NCI-H1417 (cell line): ENCODE data around the gene FAM111A.

ENCODE experiments used
- DNase-seq, 3 experiments: peaks; one replicate each; lab custom pipeline; 2025; lab: John Stamatoyannopoulos, UW

Gene FAM111A

GRCh38 chr11:59141673-59142460 is 789 bp upstream of the FAM111A start:
- no peak for DNase-seq

- peak in 1 of 3 experiments; percentile 55 for DNase-seq
These were observed 1.4 kb downstream of the FAM111A start for GRCh38 chr11:59144096-59144495.

GRCh38 chr11:59144579-59145345 is 2.1 kb downstream of the FAM111A start:
- DNase-seq, result peak; percentile 90 to 99 (median 97)

DNA sequence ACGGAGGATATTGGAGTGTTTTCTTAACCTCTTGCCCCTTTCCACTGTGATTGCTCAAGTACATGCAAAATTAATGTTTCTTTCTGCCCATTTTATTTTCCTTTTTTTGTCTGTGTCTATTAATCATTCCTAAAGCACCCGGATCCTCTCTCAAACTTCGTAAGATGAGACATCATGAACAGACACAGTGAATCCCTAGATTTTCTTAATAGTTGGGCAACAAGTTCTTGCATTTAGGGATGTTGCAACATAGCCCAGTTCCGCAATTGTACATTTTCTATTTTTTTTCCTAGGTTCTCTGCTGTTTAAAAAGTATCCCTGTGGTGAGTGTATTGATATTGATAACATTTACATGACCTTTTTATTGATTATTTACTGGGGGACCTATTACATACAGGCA is 2.9 kb downstream of the FAM111A start:
- DNase-seq, result peak in 1 of 3 experiments; percentile 57

GRCh38 chr11:59151761-59152160 is 9.1 kb downstream of the FAM111A start:
- DNase-seq, result no peak

- DNase-seq, result no peak
These were observed 9.8 kb downstream of the FAM111A start for GRCh38 chr11:59152312-59152951.

DNA sequence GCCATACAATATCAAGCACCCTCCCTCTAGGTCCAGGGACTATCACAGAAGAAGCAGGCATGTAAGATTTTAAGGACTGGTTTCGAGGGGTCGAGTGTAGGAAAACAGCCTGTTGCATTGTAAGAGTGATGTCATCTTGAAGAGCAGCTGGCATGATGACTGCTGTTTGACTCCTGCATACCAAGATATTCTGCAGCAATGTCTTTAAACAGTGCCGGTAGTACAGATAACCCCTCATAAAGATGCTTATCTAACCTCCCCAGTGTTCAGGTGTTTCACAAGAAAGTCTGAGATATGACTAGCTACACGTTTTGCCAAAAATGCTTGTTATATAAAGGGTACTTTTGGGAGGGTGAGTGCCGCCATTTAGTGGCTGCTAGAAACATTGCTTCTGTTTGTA is 12.0 kb downstream of the FAM111A start:
- no peak for DNase-seq

DNA sequence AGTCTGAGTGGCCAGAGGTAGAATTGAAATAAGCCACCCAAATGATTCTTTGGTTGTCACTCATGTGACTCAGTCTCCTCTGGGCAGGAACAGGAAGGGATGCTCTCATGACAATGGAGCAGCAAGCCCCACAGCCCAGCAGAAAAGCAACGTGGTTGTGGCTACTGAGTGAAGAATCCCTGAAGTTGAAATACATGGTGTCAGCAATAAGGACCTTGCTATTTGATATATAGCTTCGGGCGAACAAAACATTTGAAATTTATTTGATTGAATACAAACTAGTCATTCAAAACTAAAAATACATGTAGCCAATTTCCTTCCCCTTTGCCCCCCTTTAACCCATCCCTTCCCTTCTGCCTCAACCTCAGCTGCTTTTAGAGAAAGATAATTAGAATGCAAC is 14.8 kb downstream of the FAM111A start:
- no peak for DNase-seq

GRCh38 chr11:59158206-59159068 is 15.8 kb downstream of the FAM111A start:
- DNase-seq, result peak; percentile 62 to 88 (median 73)

GRCh38 chr11:59164028-59164427 is 21.4 kb downstream of the FAM111A start:
- no peak for DNase-seq

DNA sequence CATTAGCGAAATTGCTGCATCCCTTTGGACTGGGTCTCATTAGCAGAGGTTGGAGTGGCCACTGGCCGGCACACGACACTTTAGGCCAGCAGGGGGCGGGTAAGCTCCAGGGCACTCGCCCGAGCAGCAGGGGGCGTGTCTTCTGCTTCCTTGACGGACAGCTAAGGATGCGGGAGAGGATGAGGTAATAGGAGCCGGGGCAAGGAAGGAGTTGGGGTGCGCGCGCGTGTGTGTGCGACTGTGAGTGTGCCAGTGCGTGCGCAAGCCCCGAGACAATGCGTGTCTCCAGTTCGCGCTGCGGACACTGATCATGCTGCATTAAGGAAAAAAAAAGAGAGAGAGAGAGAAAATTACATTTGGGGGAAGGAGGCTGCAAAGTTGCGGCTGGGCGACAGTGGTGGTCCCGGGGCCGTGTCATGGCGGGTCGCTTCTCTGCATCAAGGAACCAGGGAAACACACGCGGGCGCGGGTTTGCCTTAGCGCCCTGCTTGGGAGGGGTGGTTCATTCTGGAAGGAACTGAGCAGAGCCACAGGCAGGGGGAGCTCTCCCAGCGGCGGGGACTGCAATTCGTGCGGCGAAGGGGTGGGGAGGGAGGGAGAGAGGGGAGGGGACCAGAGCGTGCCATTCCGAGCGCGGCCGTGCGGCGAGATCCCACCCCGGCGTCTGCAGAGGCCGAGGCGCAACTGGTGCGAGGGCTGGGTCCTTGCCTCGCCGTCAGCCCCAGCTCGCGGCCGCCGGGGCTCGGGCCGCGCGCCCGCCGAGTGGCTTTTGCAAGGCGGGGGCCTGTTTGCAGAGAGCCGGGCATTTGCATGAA is 29.1 kb downstream of the FAM111A start, which contains the start of gene DTX4:
TSS of gene DTX4 (plus strand) at position 625 of the 815 bp plus-strand sequence. CDS start 464 bp downstream, outside the sequence.
- DNase-seq, result peak; percentile 88 to 95 (median 91)

GRCh38 chr11:59172345-59173079 is 29.9 kb downstream of the FAM111A start:
- DNase-seq, result peak in 2 of 3 experiments; percentile 54 to 62

DNA sequence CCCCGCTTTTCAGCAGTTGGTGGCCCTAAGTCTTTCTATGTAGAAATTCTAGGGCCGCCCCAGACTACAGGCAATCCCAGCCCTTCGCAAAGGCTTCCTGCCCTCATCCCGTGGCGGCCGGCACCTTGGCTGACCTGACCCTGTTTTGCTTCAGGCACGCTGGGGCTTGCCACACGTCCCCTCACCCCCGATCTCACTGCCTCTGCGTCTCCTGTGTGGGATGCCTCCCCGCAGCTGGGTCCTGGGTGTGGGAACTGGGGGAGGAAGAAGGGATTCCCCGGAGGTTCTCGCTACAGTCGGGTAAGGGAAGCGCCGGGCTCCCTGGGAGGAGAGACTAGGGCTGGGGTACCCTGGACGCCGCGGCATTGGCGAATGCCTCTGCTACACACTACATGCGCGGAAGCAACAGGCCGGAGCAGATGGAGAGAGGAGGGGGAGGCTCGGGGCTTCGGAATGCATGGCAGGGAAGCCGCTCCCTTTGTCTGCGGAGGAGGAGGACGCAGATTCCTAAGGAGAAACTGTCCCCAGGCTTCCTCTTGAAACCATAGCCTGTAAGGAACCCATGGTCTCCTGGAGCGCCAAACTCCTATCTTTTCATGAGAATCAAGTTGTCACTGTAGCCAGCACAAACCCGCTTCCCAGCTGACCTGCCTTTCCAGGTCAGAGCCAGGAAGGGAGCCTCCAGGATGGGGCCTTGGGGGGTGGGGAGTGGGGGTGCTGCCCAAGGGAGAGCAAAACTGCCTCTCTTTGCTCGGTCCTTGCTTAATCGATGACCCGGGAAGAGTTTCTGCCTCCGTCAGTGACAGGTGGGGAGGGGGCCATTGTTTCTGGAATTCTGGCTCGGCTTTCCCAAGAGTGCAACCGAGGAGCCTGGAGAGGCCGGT is 30.7 kb downstream of the FAM111A start:
- DNase-seq, result peak in 2 of 3 experiments; percentile 48 to 68

DNA sequence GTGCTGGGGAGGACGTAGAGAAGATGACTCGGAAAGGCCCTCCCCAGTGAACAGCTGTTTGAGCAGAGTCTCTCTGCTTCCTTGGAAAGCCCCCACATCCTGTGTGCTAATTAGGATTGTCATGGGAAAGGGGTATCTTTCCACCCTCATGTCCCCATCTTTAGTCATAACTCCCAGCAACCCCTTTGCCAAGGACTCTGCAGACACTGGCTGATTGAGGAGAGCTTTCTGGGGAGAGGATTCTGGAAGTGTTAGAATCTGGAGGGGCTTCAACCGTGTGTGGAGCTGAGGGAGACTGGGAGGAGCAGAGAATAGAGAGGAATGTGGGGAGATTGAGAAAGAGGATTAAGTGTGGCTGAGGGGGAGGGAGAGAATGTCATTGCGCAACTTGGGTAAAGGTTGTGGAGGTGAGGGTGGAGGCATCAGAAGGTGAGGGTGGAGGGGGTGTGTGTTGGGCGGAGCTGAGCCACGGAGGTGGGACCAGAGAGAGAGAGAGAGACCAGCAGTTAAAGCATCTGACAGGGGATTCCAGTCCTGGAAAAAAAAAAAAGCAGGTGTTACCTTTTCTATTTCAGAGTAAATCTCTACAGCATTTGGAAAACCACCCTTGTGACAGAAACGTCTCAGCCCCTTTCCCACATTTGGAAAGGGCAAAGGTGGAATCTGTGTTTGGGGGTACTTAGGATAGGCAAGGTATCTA is 31.5 kb downstream of the FAM111A start:
- no peak for DNase-seq

DNA sequence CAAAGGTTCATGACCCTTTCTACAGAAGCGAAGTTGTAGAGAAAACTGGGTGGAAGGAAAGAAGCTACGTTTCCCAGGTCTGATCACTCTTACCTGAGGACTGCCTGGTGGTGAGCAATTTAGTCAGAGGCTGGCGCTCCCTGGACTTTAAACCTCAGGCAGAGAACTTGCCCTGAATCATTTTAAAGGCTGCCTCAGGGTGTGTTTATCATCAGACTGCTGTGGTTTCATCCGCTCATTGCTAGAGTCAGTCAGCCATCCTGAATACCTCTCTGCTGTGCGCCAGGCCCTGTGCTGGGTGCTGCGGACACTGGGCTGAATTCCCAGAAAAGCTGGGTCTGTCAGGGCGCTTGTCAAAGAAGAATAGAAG is 32.0 kb downstream of the FAM111A start:
- DNase-seq, result no peak

GRCh38 chr11:59175091-59175501 is 32.4 kb downstream of the FAM111A start:
- no peak for DNase-seq

GRCh38 chr11:59176330-59176729 is 33.7 kb downstream of the FAM111A start:
- no peak for DNase-seq

DNA sequence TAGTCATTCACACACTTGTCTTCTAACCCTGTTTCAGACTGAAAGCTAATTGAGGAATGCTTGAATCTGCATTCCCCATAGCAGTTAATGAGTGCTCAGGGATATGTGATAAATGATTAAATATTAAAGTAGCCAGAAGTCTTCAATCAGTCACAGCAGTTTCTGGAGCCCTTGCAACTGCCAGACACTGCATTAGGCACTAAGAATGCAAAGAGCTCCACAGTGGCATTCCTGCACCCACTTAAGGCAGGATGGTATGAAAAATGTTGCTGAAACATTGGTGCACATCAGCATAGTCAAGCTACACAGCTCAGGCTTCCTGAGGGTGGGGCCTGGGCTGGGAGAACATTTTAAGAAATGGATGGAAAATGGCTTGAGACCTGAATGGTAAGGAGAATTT is 35.7 kb downstream of the FAM111A start:
- DNase-seq, result no peak
